ENCODE results near the gene TSPAN14. TPM values are rescaled to one million over a fixed set of nuclear protein-coding genes. Genes with fewer than 3 reads are reported as not detected.

The TSPAN14 gene
- total and polyA plus RNA-seq, 2 experiments from 2014 or later = 17.9 to 40.7 TPM

DNA sequence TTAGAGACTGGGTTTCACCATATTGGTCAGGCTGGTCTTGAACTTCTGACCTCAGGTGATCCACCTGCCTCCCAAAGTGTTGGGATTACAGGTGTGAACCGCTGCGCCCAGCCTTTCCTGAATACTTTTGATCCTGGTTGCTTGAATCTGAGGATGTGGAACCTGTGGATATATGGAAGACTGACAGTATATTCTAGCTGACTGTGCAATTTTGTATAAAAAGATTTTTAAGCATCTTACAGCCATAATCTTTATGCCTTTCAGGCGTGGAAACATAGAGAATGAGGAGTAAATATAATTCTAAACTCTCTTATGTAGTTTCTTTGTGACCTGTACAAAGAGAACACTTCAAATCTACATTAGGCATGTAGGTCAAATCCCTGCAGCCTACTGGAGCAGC, 16.2 kb downstream of the TSPAN14 start:
- Mint-ChIP-seq H3K9me3 (no peaks in the 10 kb centered on the region), H3K4me3 (no peak overlapping the region), H3K36me3 (ENCODE audit: low read depth) (peaks cover 17% of the 10 kb centered on the region), H3K27ac (no peak overlapping the region), H3K4me1 (peaks cover 70% of the 10 kb centered on the region), H3K27me3 (ENCODE audit: insufficient read depth, low read depth, poor library complexity) (peaks cover 29% of the 10 kb centered on the region)
- no peaks in the 10 kb centered on the region for H3F3A ChIP-seq (replicated peaks; ENCODE audit: low read depth)
- H2AFZ ChIP-seq = no peak overlapping the region
- H3K4me2 ChIP-seq = no peak overlapping the region
- H4K20me1 ChIP-seq (replicated peaks; ENCODE audit: insufficient read depth) = peaks cover 57% of the 10 kb centered on the region
- no peak overlapping the region for H3K4me3 ChIP-seq
- no peak for DNase-seq (ENCODE audit: low spot score)
- no peak for ATAC-seq
- H3K27me3 ChIP-seq (ENCODE audit: insufficient read depth) = peaks cover 29% of the 10 kb centered on the region; the same call in 1 of the 2 replicates
- no peaks in the 10 kb centered on the region for H3K36me3 ChIP-seq (ENCODE audit: insufficient read depth)
- peaks cover 46% of the 10 kb centered on the region for H3K4me1 ChIP-seq (ENCODE audit: insufficient read depth)
- no peak for TF ChIP-seq ETS1 (IDR thresholded peaks at IDR 0.05)
- TF ChIP-seq REST (IDR thresholded peaks at IDR 0.05; ENCODE audit: unreplicated experiment) = no peak
- TF ChIP-seq, protein P1, sequence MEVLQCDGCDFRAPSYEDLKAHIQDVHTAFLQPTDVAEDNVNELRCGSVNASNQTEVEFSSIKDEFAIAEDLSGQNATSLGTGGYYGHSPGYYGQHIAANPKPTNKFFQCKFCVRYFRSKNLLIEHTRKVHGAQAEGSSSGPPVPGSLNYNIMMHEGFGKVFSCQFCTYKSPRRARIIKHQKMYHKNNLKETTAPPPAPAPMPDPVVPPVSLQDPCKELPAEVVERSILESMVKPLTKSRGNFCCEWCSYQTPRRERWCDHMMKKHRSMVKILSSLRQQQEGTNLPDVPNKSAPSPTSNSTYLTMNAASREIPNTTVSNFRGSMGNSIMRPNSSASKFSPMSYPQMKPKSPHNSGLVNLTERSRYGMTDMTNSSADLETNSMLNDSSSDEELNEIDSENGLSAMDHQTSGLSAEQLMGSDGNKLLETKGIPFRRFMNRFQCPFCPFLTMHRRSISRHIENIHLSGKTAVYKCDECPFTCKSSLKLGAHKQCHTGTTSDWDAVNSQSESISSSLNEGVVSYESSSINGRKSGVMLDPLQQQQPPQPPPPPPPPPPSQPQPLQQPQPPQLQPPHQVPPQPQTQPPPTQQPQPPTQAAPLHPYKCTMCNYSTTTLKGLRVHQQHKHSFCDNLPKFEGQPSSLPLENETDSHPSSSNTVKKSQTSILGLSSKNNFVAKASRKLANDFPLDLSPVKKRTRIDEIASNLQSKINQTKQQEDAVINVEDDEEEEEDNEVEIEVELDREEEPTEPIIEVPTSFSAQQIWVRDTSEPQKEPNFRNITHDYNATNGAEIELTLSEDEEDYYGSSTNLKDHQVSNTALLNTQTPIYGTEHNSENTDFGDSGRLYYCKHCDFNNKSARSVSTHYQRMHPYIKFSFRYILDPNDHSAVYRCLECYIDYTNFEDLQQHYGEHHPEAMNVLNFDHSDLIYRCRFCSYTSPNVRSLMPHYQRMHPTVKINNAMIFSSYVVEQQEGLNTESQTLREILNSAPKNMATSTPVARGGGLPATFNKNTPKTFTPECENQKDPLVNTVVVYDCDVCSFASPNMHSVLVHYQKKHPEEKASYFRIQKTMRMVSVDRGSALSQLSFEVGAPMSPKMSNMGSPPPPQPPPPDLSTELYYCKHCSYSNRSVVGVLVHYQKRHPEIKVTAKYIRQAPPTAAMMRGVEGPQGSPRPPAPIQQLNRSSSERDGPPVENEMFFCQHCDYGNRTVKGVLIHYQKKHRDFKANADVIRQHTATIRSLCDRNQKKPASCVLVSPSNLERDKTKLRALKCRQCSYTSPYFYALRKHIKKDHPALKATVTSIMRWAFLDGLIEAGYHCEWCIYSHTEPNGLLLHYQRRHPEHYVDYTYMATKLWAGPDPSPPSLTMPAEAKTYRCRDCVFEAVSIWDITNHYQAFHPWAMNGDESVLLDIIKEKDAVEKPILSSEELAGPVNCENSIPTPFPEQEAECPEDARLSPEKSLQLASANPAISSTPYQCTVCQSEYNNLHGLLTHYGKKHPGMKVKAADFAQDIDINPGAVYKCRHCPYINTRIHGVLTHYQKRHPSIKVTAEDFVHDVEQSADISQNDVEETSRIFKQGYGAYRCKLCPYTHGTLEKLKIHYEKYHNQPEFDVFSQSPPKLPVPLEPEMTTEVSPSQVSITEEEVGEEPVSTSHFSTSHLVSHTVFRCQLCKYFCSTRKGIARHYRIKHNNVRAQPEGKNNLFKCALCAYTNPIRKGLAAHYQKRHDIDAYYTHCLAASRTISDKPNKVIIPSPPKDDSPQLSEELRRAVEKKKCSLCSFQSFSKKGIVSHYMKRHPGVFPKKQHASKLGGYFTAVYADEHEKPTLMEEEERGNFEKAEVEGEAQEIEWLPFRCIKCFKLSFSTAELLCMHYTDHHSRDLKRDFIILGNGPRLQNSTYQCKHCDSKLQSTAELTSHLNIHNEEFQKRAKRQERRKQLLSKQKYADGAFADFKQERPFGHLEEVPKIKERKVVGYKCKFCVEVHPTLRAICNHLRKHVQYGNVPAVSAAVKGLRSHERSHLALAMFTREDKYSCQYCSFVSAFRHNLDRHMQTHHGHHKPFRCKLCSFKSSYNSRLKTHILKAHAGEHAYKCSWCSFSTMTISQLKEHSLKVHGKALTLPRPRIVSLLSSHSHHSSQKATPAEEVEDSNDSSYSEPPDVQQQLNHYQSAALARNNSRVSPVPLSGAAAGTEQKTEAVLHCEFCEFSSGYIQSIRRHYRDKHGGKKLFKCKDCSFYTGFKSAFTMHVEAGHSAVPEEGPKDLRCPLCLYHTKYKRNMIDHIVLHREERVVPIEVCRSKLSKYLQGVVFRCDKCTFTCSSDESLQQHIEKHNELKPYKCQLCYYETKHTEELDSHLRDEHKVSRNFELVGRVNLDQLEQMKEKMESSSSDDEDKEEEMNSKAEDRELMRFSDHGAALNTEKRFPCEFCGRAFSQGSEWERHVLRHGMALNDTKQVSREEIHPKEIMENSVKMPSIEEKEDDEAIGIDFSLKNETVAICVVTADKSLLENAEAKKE (CRISPR knock-in tag; IDR thresholded peaks at IDR 0.05) = no peak
- TF ChIP-seq CTCF (conservative IDR thresholded peaks at IDR 0.05; ENCODE audit: low read depth in 2 of 2) = no peak
- TF ChIP-seq EZH2 (IDR thresholded peaks at IDR 0.05; ENCODE audit: low read depth, unreplicated experiment) = no peak
- no peak for TF ChIP-seq JUNB (IDR thresholded peaks at IDR 0.05; ENCODE audit: unreplicated experiment)
- TF ChIP-seq ZNF331 (CRISPR knock-in tag; IDR thresholded peaks at IDR 0.05; ENCODE audit: low read depth) = no peak
- TF ChIP-seq ZNF114 (CRISPR knock-in tag; IDR thresholded peaks at IDR 0.05) = no peak
- TF ChIP-seq POLR2AphosphoS5 (IDR thresholded peaks at IDR 0.05; ENCODE audit: low read depth) = no peak
- TF ChIP-seq NANOG (IDR thresholded peaks at IDR 0.05; ENCODE audit: borderline replicate concordance) = no peak
- no peak for TF ChIP-seq CREB1 (CRISPR knock-in tag; IDR thresholded peaks at IDR 0.05; ENCODE audit: low read depth)
- TF ChIP-seq STAT1 (IDR thresholded peaks at IDR 0.05; ENCODE audit: unreplicated experiment) = no peak
- TF ChIP-seq EZH2phosphoT487 (IDR thresholded peaks at IDR 0.05; ENCODE audit: unreplicated experiment) = no peak
- no peak overlapping the region for H3K27ac ChIP-seq (ENCODE audit: low read depth)
- H3K9me2 ChIP-seq (ENCODE audit: insufficient read depth) = no peaks in the 10 kb centered on the region
- H3K79me2 ChIP-seq (replicated peaks; ENCODE audit: insufficient read depth) = peaks cover 87% of the 10 kb centered on the region

Data from GM23338 (cell line).